Motor neuron (in vitro differentiated cells): ENCODE data around the gene EEFSEC. TPM values are rescaled to one million over a fixed set of nuclear protein-coding genes. Genes with fewer than 3 reads are reported as not detected.
A peak's percentile ranks its signal among the peaks of the same experiment; 100 is the strongest.

ENCODE experiments used
- ATAC-seq, 8 experiments: fragments of 200-7000 bp; cut with Tn5 transposase; replicated peaks in 6 of 8; 2 replicates each; pipeline ENCODE4 v1.8.0; 2021; ENCODE audit warnings: mild to moderate bottlenecking in 8 of 8, moderate library complexity in 8 of 8
- H3K27ac ChIP-seq, 2 donors: fragments of 250-450 bp; sonication (Bioruptor Pico); 2 replicates each; pipeline ENCODE4 v1.9.0; 2021; ENCODE audit warnings: antibody characterized with exemption in 2 of 2, mild to moderate bottlenecking in 2 of 2, moderate library complexity in 1 of 2
- H3K4me1 ChIP-seq, 2 donors: fragments of 250-450 bp; sonication (Bioruptor Pico); replicated peaks in 1 of 2; 2 replicates each; pipeline ENCODE4 v1.6.1; 2021; ENCODE audit warnings: antibody characterized with exemption in 2 of 2, mild to moderate bottlenecking in 2 of 2, moderate library complexity in 1 of 2
- H3K4me3 ChIP-seq, 5 donors: fragments of 250-450 bp; sonication (Bioruptor Pico); 2 replicates each; pipeline ENCODE4 v1.9.0; 2021; ENCODE audit warnings: antibody characterized with exemption in 5 of 5, mild to moderate bottlenecking in 5 of 5, moderate library complexity in 4 of 5
- WGBS, 10 experiments: fragments of 450-650 bp; shearing (Covaris generic); methylation state at CpG; one replicate each; pipeline ENCODE4 v1.0.0; 2022; 5-methylcytosine and 5-hydroxymethylcytosine counted together
- in situ Hi-C, 9 experiments: fragments of 400-800 bp; cut with MboI; loops; one replicate each; pipeline ENCODE4 v1.15.0; 2021; ENCODE audit warnings: low sequenced_read_pairs in 9 of 9, low pct_unique_long_range_greater_than_20kb in 2 of 9; ENCODE audit not compliant: unreplicated experiment in 9 of 9
- total RNA-seq, 8 experiments: library from RNA; unstranded; fragments of 300-600 nt; gene quantifications; 2 replicates each; pipeline versions ENCODE4 v1.2.3 to v1.2.4, GENCODE V29; 2022

Gene EEFSEC
- total RNA-seq, 8 experiments from 2014 or later, result 5.8 to 20.7 (median 9.5) TPM

DNA sequence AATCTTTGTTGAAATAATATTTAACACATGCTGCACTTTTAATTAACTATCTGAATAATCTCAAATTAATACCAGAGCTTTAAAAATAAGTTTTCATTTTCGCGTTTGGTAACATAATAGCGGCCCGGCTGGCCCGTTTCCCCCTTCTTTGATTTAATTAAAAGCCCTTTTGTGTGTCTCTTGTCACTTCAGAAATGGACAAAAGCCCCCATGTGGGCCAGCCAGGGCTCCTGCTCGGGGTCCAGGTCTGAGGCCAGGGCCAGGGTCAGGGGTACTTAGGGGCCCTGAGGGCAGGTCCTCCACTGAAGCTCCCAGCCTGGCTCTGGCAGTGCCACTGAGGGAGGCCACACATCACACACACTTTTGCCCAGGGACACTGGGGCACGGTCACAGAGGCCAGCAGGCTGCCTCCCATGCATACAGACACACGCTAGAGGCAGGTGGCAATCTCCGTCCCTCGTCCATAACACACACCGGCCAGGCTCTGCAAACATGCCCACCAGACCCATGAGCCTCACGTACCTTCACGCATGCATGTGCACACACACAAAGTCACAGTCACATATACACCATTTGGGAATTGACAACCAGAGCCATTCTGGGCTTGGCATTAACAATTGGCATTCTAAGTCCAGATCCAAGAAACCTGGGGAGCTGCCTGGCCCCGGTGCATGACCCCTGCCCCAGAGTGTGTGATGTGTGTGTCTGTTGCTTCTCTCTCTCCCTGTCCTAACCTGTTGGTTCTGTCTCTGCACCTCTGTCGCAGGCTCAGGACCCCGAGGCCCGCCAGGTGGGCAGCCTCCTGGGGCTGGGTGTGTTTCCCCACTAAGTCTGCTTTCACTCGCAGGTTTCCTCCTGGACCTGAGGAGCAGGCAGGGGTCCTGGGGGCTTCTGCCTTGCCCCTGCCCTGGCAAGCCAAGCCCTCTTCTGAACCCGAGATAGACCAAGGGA is 274.9 kb downstream of the EEFSEC start:
- Histone ChIP-seq H3K4me1 (peaks cover 6 to 13% of the 10 kb centered on the region in 2 donors), H3K27ac (no peak overlapping the region), H3K4me3 (no peak overlapping the region)
- ATAC-seq, result no peak
- WGBS, 10 experiments, result 59 to 90% (median 72%) methylated on average over 1 to 9 of the region's 19 CpGs; no CpG with 5 or more reads in 1 of the 10 experiments
- in situ Hi-C loops, result loop anchor here in 3 of 9 experiments (10.0 to 25.0 kb wide), 3 partner anchors 159 to 184 kb away; no protein-coding TSS in a partner anchor

DNA sequence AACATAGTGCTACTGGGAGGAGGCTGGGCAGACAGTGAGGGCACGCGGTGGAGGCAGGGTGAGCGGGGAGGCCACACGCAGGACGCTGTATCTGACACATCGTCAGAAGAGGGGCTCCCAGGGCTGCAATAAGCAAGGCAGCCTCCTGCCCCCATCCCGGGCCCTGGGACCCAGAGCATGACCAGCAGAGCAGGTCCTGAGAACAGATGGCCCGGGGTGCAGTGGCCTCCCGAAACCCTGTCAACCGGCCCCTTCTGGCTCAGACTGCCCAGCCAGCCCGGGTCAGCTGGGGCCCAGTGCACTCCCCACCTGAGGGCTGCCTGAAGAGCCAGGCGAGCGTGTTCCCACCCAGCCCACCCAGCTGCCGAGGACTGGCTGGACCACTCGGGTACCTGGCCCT is 276.0 kb downstream of the EEFSEC start:
- 73% methylated on average over 4 of the region's 15 CpGs; no CpG with 5 or more reads in 9 of the 10 experiments for WGBS, 10 experiments
- no peak overlapping the region for H3K4me3 ChIP-seq
- in situ Hi-C loops, result loop anchor here in 3 of 9 experiments (10.0 to 25.0 kb wide), 3 partner anchors 158 to 183 kb away; no protein-coding TSS in a partner anchor
- ATAC-seq, result no peak
- H3K27ac ChIP-seq, result no peak overlapping the region
- peaks cover 13 to 19% of the 10 kb centered on the region in 2 donors for H3K4me1 ChIP-seq

DNA sequence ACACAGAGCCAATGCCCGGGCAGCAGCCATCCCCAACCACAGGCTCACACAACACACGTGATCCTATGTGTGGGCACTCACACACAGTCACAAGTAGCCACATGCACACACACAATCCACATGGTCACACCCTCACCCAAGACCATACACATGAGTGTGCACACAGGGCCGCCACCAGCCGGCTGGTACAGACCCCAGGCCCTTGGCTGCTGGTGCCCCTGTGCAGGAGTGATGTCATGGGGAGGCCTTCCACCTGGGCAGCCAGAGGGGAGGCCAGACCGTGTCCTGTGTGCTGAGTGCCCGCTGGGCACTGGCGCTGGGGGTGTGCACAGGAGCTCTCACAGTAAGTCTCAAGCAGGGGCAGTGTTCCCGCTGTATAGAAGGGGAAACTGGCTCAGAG is 276.5 kb downstream of the EEFSEC start:
- 89 to 92% methylated on average over 2 to 3 of the region's 8 CpGs; no CpG with 5 or more reads in 8 of the 10 experiments for WGBS, 10 experiments

DNA sequence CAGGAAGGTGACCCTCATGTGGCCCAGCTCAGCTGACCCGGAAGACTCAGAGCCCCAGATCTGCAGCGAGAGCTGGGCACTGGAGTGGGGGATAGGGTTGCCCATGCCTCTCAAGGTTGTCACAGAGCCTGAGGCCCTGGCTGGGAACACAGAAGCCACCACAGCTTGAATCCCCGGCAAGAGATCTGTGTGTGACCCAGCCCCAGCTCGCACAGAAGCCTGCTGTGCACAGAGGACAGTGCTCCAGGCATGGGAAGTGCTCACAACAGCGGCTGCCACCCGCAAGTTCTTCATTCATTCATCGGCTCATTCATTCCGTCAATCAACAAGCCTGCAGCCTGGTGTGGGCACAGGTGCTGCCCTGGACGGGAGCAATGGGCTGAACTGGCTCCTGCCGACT is 277.0 kb downstream of the EEFSEC start:
- peak in 1 of 8 experiments; percentile 5 for ATAC-seq
- H3K4me3 ChIP-seq, result no peak overlapping the region
- 40 to 62% (median 57%) methylated on average over 1 to 5 of the region's 10 CpGs; no CpG with 5 or more reads in 5 of the 10 experiments for WGBS, 10 experiments
- H3K27ac ChIP-seq, result no peak overlapping the region
- H3K4me1 ChIP-seq, result peaks cover 13 to 22% of the 10 kb centered on the region in 2 donors
- in situ Hi-C loops, result loop anchor here in 2 of 9 experiments (25.0 kb wide), 2 partner anchors 157 to 182 kb away; no protein-coding TSS in a partner anchor

More for the DNA sequence above, 276.5 kb downstream of the EEFSEC start:
- no peak for ATAC-seq
- in situ Hi-C loops, result loop anchor here in 3 of 9 experiments (10.0 to 25.0 kb wide), 3 partner anchors 158 to 183 kb away; no protein-coding TSS in a partner anchor
- Histone ChIP-seq H3K27ac (no peak overlapping the region), H3K4me1 (peaks cover 13 to 20% of the 10 kb centered on the region in 2 donors), H3K4me3 (no peak overlapping the region)

DNA sequence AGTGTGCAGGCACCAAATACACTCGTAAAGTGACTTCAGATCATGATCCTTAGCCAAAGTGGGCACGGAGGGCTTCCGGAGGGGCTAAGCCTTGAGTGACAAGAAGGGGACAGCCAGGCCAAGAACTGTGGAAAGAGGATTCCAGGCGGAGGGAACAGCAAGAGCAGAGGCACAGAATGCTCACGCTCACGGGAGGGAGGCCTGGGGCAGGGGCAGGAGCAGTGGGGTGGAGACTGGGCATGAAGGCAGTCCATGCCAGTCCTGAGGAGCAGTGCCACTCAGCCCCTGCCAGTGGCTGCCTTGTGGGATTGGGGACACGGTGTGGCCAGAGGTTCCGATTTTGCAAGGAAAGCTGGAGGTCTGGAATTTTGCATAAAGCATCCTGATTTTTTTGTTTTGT is 277.4 kb downstream of the EEFSEC start:
- 50 to 83% (median 80%) methylated on average over 1 to 4 of the region's 8 CpGs; no CpG with 5 or more reads in 4 of the 10 experiments for WGBS, 10 experiments
- Histone ChIP-seq H3K27ac (no peak overlapping the region), H3K4me1 (peaks cover 13 to 22% of the 10 kb centered on the region in 2 donors), H3K4me3 (no peak overlapping the region)
- in situ Hi-C loops, result loop anchor here in 2 of 9 experiments (25.0 kb wide), 2 partner anchors 157 to 182 kb away; no protein-coding TSS in a partner anchor
- ATAC-seq, result no peak

DNA sequence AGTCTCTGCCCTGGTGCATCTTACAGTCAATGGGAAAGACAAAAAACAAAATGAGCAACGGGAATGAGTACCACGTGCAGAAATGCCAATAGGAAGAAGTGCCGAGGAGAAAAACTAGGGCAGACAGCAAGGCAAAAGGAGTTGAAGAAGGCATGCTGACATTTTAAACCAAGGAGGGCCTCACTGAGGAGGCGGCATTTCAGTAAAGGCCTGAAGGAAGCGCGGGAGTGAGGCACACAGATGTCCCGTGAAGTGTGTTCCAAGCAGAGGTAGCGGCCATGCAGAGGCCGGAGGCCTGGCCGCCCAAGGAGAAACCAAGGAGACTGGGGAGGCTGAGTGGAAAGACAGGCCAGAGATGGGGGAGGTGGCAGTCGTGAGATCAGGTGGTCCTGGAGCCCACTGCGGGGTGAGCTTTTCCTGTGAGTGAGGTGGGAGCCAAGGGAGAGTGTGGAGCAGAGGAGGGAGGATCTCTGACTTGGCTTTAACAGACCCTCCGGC is 278.6 kb downstream of the EEFSEC start:
- WGBS, 10 experiments, result 29 to 72% (median 54%) methylated on average over 4 to 10 of the region's 13 CpGs; no CpG with 5 or more reads in 4 of the 10 experiments
- Histone ChIP-seq H3K27ac (no peak overlapping the region), H3K4me3 (peak overlapping the region in 1 of 5 donors; percentile 30), H3K4me1 (peaks cover 13 to 19% of the 10 kb centered on the region in 2 donors)
- ATAC-seq, result peak in 2 of 8 experiments; percentile 4 to 14
- in situ Hi-C loops, result loop anchor here in 2 of 9 experiments (25.0 kb wide), 2 partner anchors 155 to 180 kb away; no protein-coding TSS in a partner anchor

DNA sequence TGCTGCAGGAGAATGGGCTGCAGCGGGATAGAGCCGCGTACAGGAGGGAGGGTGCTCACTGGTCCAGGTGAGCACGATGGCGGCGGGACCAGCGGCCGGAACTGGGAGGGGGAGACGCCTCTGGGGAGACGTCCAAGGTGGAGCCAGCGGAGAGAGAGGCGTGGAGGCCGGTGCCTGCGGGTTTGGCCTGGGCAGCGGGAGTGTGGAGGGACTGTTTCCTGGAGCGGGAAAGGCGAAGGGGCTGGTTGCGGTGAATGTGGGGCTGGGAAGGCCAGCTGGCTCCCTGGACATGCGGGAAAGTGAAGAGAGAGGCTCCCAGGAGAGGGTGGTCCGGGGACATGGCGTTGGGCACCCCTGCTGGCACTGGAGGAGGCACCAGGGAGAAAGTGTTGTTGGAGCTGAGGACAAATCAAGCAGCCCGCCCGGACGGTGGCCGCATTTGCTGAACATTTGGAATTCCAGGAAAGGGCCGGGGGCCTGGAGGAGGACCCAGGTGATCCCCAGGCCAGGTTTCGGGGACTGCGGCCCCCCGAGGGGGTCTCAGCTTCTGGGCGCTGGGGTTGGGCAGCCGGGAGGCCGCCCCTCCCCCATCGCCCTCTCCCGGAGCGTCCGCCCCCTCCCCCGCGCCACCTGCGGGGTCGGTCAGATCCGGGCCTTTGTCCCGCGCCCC is 279.2 kb downstream of the EEFSEC start:
- H3K4me3 ChIP-seq, result peak overlapping the region; percentile 20 to 33 (median 25)
- in situ Hi-C loops, result loop anchor here in 2 of 9 experiments (25.0 kb wide), 2 partner anchors 155 to 180 kb away; no protein-coding TSS in a partner anchor
- ATAC-seq, result peak in 6 of 8 experiments; percentile 8 to 50 (median 40)
- peaks cover 13 to 19% of the 10 kb centered on the region in 2 donors for H3K4me1 ChIP-seq
- peak overlapping the region in 1 of 2 donors; percentile 13 for H3K27ac ChIP-seq
- 3 to 33% (median 18%) methylated on average over 3 to 14 of the region's 43 CpGs; no CpG with 5 or more reads in 6 of the 10 experiments for WGBS, 10 experiments

DNA sequence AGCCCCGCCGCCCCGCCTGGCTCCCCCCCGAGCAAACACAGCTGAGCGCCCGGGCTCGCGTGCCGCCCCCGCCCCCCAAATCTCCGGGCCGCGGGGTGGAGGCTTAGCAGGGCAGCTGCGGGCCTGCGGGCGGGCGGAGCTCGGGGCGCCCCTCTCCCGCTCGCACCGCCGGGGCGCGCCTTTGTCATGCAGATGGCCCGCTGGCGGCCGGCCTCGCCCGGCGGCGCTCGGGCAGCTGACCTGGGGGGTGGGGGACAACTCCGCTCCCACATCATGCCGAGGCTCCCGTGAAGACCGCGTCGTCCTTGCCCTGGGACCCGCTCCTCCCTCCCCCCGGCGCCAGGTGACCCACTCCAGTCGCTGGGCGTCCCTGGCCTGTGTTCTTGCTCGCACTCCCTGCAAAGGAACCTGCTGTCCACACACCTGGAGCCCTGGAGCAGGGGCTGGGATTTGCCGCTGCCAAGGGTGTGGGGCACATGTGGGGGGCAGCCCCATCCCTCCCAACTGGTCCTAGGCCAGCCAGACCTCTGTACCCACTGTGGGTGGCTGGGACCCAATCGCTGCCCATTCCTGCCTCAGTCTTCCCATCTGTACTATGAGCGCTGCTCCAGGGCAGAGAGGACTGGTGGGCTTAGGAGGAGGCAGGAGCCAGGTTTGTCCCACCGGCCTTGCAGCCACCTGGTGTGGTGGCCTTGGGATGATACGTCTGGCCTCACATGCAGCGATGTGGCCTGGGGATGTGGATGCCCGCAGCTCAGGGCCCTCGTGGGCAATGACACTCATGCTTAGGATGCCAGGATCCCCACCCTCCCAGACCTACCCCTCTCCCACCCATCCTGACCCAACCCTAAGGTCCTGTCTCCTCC is 279.9 kb downstream of the EEFSEC start:
- Histone ChIP-seq H3K4me1 (peaks cover 13 to 19% of the 10 kb centered on the region in 2 donors), H3K4me3 (peak overlapping the region; percentile 20 to 33 (median 25)), H3K27ac (no peak overlapping the region)
- in situ Hi-C loops, result loop anchor here in 2 of 9 experiments (25.0 kb wide), 2 partner anchors 154 to 179 kb away; no protein-coding TSS in a partner anchor
- ATAC-seq, result peak; percentile 36 to 89 (median 84)
- WGBS, 10 experiments, result 80% methylated on average over 2 of the region's 53 CpGs; no CpG with 5 or more reads in 9 of the 10 experiments

DNA sequence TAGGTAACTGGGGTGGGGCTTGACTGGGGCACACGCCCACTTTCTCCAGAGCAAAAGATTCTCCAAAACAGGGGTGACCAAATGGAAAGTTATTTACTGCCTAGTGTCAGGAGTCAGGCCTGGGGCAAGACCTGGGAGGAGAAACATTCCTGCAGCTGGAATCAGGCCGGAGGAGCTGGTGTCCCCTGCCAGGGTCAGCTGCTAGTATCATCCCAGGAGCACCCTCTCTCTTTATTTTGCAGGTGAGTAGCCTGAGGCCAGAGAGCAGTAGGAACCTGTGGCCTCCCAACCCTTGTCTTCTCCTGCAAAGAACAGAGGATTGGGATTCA is 280.5 kb downstream of the EEFSEC start:
- ATAC-seq, result peak in 3 of 8 experiments; percentile 37 to 61 (median 50)
- in situ Hi-C loops, result loop anchor here in 2 of 9 experiments (25.0 kb wide), 2 partner anchors 154 to 178 kb away; no protein-coding TSS in a partner anchor
- 0 to 80% (median 67%) methylated on average over 1 of the region's 2 CpGs; no CpG with 5 or more reads in 7 of the 10 experiments for WGBS, 10 experiments
- Histone ChIP-seq H3K27ac (no peak overlapping the region), H3K4me1 (peaks cover 13 to 19% of the 10 kb centered on the region in 2 donors), H3K4me3 (no peak overlapping the region)

DNA sequence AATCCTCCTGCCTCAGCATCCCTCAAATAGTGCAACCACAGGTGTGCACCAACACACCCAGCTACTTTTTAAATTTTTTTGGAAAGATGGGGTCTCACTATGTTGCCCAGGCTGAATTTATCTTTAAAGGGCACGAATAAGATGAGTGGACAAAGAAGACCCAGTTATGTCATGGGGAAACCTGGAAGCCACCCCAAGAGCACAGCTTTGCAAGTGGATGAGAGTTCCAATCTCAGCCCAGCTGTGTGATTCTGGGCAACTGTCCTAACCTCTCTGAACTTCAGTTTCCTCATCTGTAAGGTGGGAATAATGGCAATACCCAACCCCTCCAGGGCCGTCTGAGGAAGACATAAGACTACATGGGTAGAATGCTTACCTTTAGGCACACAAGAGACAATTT is 281.2 kb downstream of the EEFSEC start:
- H3K27ac ChIP-seq, result no peak overlapping the region
- in situ Hi-C loops, result loop anchor here in 2 of 9 experiments (25.0 kb wide), 2 partner anchors 153 to 178 kb away; no protein-coding TSS in a partner anchor
- no peak for ATAC-seq
- 69 to 88% (median 83%) methylated on average over 1 to 2 of the region's 2 CpGs; no CpG with 5 or more reads in 7 of the 10 experiments for WGBS, 10 experiments
- H3K4me3 ChIP-seq, result no peak overlapping the region
- peaks cover 13 to 19% of the 10 kb centered on the region in 2 donors for H3K4me1 ChIP-seq

DNA sequence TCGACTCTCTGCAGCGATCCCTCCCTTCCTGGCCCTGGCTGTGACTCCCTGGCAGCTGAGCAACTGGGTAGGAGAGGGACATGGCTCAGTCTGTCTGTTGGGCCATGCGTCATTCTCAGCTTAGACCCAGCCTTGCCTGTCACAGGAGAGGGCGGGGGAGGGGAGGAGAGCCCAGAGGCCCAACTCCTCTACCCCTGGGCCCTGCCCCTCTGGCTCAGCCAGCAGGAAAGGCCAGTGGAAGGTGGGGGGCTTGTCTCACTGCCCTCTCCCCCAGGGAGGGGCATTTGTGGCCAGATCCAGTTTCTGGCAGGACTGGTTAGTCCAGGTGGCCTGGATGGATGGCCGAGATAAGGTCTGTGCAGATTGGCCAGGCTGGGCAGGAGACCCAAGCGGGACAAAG is 281.8 kb downstream of the EEFSEC start:
- Histone ChIP-seq H3K27ac (no peak overlapping the region), H3K4me1 (peaks cover 13 to 19% of the 10 kb centered on the region in 2 donors), H3K4me3 (no peak overlapping the region)
- peak in 4 of 8 experiments; percentile 15 to 43 (median 34) for ATAC-seq
- WGBS, 10 experiments, result 50 to 63% (median 62%) methylated on average over 1 to 4 of the region's 6 CpGs; no CpG with 5 or more reads in 7 of the 10 experiments
- in situ Hi-C loops, result loop anchor here in 2 of 9 experiments (25.0 kb wide), 2 partner anchors 152 to 177 kb away; no protein-coding TSS in a partner anchor
